ENCODE measurements around the gene C1QTNF3.
"Not testable (repeated sequence)": the region's sequence is repeated elsewhere in the genome, so short reads cannot be mapped to it uniquely, and the experiment has no call there.

The C1QTNF3 gene, protein sequence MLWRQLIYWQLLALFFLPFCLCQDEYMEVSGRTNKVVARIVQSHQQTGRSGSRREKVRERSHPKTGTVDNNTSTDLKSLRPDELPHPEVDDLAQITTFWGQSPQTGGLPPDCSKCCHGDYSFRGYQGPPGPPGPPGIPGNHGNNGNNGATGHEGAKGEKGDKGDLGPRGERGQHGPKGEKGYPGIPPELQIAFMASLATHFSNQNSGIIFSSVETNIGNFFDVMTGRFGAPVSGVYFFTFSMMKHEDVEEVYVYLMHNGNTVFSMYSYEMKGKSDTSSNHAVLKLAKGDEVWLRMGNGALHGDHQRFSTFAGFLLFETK

DNA sequence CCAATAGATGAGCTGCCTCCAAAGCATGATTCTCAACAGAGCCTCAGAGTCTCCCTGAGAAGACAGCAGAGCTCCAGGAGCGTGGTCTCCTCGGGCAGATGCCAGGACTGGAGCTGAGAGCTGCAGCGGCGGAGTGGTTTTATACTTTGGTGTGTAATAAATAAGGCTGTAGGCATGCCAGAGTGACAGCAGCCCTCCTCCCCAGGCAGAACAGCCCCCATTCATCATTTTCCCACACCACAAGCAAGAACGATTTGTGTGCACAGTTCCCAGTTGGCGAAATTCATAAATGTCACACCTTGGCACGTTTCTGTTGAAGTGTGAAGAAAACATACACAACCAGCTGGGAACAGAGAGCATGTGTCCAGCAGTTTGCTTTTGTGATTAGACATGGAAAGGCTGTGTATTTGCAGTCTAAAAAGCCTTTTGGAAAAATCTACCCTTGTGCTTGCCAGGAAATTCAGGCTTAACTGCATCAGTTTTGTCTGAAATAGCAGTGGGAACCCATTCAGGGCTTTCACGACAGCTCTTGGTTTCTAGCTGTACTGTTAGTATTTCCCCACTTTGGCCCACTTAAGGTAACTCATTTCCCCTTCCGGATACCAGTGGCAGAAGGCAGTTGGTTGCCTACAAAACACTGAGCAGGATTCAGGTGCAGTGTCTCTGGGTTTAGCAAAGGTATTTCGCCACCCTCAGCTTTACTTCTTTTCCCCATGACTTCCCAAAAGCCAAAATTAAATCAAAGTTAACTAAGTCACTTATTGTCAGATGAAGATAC, at the start of gene C1QTNF3:
C1QTNF3 (minus strand) TSS at position 115 of the 778 bp plus-strand sequence; CDS start at position 27, 88 bp downstream.
- DNase-seq = no peak

DNA sequence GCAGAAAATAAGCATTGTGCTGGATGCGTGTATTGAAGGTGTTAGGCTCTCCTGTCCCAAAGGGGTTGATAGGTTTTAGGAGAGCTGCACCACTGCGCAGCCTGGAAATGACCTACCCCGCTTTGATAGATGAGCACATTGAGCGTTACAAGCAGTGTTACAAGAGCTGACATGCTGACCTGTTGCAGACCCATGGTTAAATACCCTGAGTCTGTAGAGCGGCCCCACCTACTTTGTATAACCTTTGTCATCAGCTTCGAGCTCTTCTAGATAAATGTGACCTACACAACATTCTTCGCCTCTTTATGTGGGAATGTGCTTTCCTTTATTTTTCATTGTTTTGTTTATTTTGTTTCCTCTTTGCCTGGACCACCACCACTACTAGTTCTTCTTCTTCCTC, 48.0 kb upstream of the C1QTNF3 start:
- DNase-seq = not testable (repeated sequence)

DNA sequence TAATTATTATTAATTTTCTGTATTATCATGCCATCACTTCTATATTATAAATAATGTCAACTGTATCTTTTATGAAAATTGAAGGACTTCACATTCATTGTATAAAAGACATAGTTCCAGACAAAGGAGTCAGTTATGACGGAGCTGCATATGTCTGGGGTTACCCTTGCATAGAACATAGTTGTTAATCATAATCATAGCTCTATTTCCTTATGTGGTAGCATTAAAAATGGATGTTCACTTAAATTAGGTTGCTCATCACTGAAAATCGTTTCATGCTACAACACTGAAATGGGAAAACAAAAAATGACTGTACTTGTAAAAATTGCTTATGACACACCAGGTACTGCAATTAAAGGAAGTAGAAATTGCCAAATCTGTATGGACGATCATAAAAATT, 46.8 kb upstream of the C1QTNF3 start:
- DNase-seq = not testable (repeated sequence)

DNA sequence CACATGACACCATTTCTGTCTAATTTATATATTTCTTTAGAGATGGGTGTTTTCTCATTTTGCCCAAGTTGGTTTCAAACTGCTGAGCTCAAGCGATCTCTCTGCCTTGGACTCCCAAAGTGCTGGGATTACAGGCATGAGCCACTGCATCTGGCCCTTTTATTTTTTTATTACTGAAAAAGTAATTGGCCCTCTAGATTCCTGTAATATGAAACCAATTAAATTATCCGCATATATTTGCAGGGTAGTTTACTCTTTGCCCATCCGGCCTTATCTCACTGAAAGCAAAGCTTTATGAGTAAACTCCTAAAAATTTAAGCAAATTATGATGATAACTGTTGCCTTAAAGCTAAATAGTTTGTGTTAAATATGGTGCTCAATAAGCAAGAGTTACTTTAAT, 44.7 kb upstream of the C1QTNF3 start:
- not testable (repeated sequence) for DNase-seq

DNA sequence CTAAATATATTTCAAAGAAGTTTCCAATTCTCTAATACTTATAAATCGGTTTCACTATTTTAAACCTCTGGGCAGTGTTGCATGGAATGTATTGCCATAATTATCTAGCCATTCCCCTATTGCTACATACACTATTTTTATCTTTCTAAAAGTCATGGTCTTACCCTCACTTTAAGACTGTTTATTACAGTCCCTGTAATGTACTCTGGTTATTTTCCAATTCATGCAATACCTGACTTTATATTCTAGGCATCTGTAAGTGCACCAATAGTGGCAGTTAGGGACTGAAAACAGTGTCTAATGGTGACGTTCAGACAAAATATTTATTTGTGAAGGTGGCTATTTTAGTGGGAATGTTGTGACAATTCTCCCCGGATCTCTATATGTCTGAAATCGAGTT, 40.9 kb upstream of the C1QTNF3 start:
- not testable (repeated sequence) for DNase-seq

DNA sequence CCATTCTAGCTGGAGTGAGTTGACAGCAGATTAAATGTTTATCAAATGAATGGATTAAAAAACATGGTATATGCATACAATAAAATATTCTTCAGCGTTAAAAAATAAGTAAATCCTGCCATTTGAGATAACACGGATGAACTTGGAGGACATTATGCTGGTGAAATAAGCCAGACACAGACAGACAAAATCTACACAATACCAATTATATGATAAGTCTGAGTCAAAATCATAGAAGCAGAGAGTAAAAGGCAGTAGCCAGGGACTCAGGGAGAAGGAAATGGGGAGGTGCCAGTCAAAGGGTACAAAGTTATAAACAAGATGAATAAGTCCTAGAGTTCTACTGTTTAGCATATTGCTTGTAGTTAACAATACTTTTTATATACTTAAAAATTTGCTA, 36.5 kb upstream of the C1QTNF3 start:
- not testable (repeated sequence) for DNase-seq

DNA sequence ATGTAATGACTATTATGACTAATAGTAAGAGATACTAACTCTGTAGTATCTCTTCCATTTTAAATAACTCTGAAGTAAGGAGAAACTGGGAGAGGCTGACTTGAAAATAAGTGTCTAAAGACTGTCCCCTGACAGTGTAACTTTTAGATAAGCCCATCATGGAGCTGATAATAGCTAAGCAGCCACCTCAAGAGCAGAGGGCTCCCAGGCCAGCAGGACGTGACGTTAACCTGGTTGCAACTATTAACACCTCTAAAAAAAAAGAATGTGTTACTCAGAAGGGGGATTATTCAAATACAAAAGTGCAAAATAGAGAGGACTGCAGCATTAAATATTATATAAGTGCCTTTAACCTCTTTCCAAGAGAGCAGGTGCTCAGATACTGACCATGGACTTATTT, 34.6 kb upstream of the C1QTNF3 start:
- DNase-seq = not testable (repeated sequence)

DNA sequence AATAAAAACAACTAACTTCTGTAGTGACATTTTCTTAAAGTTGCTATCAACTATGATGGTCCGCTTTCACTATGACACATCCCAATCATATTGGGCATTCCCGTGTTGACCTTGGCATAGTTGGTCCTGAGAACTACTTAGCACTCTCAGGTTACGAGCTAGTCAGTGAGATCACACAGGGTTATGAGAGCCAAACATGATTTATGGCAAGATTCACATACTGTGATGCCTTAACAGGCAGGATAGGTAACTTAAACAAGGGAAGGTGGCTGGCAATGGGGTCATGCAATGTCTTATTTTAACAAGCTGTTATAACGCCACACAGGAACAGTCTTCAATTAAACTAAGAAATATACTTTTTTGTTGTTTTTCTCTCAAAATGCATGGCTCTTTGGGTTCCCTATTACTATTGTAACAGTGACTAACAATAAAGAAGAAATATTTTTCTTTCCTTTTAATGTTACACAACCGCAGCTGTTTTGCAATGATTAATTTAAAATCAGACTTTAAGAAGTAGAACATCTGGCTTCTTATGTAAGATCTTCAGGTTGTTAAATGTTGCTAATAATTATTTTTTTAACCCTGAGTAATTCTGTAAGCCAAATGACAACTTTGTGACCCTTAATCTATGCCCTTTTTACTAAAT, 33.8 kb upstream of the C1QTNF3 start:
- not testable (repeated sequence) for DNase-seq

DNA sequence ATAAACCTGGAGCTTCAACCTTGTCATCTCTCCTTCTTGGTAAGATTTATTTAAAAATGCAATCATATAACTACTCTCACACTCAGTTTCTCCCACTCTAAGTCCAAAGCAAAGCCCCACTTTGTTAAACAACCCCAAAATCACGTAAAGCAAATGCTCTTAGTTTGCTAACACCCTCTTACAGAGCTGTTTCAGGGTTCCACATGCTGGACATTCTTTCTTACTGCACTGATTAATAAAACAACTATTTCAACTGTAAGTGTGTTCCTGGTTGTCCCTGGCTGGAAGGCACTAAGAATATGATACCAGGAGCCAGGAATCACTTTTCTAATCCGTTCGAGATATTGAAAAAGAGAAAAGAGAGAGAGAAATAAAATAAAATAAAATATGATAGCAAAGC, 31.5 kb upstream of the C1QTNF3 start:
- DNase-seq = not testable (repeated sequence)

DNA sequence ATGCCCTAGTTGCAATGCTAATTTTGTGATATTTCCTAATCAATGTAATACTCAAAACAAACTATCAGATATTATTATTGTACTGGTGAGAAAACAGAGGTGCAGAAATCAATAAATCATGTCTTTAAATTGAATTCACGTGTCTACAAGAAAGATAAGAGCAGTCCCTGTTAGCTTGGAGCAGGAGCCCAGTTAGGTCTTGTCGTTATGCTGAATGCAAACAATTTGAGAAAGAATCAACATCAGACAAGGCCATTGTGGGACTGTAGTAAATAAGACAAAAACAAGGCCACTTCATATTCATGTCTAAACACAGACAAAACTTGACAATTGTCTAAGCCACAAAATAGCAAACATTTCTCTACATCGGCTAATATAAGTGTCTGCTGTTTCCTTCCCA, 31.1 kb upstream of the C1QTNF3 start:
- not testable (repeated sequence) for DNase-seq

DNA sequence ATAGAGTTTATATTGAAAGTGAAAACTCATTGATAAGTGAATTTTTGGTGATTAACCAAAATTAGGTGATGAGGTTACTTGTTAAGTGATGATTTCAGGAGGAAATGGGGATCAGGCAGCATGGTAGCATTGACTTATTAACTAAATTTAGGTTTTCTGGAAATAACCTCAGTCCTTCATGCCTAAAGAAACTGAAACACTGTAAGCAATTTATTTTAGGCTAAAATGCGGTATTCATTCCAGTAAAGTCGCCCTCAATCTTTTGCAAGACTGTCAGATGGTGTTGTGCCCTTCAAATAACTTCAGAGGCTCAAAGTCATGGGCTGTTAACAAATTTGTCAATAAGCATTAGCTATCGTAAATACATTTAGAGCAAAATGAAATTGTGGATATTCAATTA, 27.6 kb upstream of the C1QTNF3 start:
- DNase-seq = not testable (repeated sequence)

DNA sequence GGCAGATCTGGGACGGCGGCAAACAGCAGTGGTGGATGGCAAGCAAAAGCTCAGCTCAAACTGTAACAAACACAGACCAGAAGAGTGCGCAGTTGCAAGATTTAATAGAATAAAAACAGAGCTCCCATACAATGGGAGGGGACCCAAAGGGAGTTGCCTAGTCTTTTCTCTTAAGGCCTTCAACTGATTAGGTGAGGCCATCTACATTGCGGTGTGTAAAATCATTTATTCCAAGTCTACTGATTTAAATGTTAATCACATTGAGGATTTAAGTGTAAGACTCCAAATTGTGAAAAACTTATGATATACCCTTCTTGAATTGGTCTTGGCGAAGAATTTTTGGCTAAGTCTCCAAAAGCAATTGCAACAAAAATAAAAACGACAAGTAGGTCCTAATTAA, 21.6 kb upstream of the C1QTNF3 start:
- DNase-seq = no peak

DNA sequence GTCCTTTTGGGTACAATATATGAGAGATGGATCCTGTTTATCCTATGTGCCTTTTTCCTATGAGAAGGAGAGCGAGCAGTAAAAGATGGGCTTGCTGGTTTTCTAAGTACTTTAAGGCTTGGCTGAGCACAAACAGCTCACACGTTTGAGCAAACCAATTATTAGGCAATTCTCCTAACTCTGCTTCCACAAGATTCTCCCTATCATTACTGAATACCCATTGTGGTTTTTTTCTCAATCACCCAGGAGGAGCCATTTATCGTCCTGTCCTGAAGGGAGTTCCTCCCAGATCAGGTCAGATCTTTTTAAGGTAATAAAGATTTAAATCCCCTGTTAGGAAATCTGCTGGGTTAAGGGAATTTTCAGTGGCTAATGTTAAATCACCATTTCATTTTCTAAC, 19.4 kb upstream of the C1QTNF3 start:
- DNase-seq = no peak

DNA sequence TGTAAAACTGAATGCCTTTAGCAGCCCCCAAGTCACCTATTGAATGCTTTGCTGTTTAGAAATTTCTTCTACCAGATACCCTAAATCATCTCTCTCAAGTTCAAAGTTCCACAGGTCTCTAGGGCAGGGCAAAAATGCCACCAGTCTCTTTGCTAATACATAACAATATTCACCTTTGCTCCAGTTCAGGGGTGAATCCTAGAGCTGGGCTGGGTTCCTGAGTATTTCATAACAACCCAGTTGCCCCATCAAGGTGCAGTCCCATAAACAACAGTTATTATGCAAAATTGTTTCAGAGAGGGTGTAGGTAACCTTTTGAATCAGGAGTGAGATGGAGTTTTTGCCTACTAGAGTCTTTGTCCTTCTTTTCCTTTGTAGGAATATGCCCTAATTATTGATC, 19.0 kb upstream of the C1QTNF3 start:
- no peak for DNase-seq

DNA sequence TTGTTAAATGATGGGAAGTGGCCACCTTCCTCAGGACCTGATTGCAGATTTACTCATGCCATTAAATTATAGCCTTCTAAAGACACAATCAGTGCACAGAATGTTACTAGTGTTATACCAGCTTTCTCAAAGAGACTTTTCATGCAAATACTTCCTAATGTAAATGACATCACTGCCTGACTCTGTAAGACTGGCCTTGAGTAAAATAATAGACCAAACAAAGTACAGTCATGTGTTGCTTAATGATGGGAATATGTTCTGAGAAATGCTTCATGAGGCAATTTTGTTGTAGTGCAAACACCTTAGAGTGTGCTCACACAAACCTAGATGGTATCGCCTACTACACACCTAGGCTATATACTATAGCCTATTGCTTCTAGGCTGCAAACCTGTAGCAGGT, 17.0 kb upstream of the C1QTNF3 start:
- no peak for DNase-seq

DNA sequence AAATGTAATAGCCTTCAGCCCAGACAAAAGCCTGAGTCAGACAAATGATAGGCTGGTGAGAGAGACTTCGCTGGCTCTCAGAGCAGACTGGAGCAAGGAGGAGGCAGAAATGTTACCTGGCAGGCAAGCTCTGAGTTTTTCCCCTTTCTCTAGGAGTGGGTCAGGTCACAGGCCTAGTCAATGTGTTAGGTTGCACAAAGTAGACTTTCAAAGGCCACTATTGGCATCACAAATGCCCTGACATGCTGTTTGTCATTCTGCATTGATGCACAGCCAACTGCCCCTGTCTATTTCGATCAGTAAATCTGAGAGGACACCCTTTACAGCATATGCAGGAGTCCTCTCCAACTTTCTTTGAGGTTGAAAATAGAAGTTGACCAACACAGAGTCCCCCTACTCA, 15.5 kb upstream of the C1QTNF3 start:
- no peak for DNase-seq

DNA sequence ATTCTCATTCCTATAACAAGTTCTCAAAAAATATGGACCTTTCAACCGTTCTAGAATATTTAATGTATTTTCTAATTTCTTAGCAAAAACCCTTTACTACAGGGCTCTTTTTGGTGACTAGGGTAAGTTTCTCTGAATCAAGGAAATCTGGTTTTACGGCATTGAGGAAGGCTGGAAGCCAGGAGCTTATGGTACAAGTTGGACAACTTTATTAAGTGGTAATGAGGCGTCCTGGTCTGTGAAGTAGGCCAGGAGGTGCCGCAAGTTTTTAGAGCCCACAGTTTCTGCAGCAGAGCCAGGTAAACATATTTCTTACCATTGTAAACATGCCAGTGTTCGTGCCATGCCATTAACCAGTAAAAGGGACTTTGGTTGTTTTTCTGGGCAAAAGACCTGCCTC, 14.6 kb upstream of the C1QTNF3 start:
- DNase-seq = no peak

DNA sequence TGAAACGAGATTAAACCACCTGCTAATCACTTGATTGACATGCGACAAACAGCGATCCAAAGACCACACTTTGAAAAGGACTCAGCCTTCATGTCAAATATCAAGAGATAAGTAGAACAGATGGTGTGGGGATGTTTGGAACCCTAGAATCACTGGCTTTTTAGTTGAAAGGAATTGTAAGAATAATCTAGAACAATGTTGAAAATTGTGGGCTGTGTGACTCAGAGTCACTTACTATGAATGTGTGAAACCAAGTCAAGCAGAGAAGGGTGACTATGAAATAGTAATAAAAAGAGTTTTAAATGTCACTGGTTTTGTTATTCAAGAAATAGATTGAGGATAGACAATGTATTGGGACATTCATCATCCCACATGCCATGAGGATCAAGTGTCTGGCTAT, 14.1 kb upstream of the C1QTNF3 start:
- no peak for DNase-seq

DNA sequence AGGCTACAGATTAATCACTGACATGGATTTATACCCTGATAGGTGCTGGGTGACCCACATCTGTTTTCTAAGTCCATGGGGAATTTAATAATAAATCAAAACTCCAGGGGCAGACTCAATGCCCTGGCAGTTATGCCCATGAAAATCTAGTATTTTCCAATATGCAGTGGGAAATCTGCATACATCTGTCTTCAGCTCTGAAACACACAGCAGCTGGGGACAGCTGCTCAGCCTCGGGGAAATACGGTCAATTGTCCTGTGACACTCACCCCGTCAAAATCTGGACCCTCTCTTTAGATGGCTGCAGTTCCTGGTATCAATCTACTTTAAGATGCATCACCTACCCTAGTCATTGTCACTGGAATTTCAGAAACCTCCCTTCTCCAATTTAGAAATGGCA, 12.7 kb upstream of the C1QTNF3 start:
- DNase-seq = no peak

DNA sequence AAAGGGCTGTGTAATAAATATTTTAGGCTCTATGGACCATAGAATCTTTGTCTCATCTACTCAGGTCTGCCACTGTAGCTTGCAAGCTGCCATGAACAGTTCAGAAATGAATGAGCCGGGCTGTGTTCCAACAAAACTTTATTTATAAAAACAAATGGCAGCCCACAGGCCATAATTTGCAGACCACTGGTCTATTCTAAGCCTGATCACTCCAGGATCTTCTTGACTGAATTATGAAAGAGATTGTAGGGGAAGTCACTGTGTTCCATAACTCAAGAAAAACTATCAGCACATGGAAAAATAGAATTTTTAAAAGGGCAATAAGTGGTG, 11.4 kb upstream of the C1QTNF3 start:
- DNase-seq = no peak

DNA sequence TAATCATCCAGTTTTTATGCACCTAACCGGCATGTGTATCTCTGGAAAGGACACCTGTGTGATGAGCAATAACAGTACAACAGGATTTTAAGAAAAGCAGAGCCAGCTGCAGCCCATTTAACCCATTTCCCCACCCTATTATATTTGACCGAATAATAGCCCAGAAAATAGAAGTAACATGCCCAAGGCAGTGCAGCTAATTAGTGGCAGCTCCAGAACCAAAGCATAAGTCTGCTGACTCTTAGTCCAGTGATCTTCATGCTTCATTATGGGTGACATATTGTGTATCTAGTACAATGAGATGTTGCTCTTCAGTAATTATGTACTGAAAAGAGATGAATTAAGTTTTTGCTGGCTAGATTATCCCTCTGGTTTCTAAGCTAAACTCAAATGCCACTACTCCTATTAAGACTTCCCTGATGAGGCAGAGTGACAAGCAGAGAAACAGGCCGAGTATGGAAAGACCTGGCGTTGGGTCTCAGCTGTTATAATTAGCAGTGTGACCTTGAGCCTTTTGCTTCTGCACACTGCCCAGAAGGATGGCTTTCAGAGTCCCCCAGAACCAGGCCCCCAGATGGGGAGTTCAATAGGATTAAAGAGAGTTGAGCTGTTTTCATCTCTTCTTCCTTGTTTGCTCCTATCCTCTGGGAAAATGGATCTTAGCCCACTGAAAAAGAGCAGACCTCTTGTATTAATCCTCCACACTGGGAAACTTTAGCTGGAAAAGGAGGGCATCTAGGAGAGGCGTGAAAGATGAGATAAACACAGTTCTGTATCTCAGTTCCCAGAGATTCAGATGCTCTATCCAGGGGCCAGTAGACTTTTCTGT, 10.8 kb upstream of the C1QTNF3 start:
- DNase-seq = no peak

DNA sequence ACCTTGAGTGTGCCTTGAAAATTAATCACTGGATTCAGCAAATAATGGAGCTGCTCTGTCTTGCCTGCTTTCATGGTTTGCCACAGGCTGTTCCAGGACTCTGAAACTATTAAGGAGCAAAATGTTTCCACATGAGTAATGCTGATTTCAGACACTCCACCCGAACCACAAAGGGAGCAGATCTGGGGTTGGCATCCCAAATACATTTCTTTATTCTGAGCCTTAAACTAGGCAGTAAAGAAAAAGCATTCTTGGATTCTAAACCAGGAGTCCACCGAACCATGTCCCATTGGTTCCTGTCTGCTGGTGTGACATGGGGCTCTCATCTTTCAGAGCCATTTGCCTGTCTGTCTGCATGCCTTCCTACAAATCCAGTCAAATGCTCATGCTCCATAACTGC, 10.1 kb upstream of the C1QTNF3 start:
- DNase-seq = no peak

DNA sequence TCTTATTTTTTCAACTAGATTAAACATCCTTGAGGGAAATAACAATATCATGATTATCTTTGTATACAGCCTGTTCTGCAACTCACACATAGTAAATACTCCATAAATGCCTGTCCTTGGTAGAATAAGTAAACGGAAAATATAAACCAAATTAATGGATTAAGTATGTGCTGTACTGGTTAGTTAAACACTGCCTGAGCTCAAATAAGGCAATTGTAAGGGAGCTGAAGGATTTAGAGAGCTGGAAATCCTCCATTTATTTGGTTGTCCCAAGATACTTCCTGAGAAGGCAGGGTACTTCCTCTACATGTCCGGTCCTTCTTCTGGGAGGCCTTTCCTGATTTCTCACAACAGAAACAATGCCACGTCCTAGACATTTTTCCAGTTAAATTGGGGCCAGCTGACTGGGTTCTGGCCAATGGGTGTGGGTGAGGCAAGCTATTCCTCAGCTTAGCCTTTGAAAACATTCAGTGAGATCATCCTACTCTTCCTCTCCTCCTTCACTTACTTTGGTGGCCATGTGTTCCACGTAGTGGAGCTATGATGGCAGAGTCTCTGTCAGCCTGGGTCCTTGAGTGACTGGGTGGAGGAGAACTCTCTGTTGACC, 8.5 kb upstream of the C1QTNF3 start:
- DNase-seq = no peak
